HEK293 (cell line): ENCODE results near the gene PAAF1.
A peak's percentile ranks its signal among the peaks of the same experiment; 100 is the strongest.

Experiments
- CTCF ChIA-PET: fragments of 350-600 bp; formaldehyde crosslinking; extraction: SDS; loops from one replicate; lab custom pipeline; 2021; ENCODE audit warnings: antibody characterized with exemption; lab: Yijun Ruan, JAX
- POLR2A ChIA-PET: fragments of 300-600 bp; formaldehyde crosslinking; extraction: SDS; loops from one replicate; lab custom pipeline; 2020; ENCODE audit warnings: antibody characterized with exemption, inconsistent platforms; lab: Yijun Ruan, JAX
- H3K27ac ChIP-seq: fragments of 200-500 bp; sonication (Bioruptor generic); 2 replicates; pipeline ENCODE4 v1.5.1; 2014; ENCODE audit warnings: low read depth, low read length, control low read depth, inconsistent platforms; ENCODE audit errors: extremely low read depth
- H3K36me3 ChIP-seq, 2 experiments: fragments of 200-500 bp in 1 of 2; sonication (Bioruptor generic) in 1 of 2; 1 replicate in 1 of 2; 2 replicates in 1 of 2; pipeline ENCODE4 v1.5.1; 2014 to 2017; ENCODE audit warnings: inconsistent platforms in 2 of 2, low read length in 2 of 2; ENCODE audit not compliant: control insufficient read depth in 2 of 2, insufficient read depth in 1 of 2
- H3K4me1 ChIP-seq: fragments of 200-500 bp; sonication (Bioruptor generic); 2 replicates; pipeline ENCODE4 v1.5.1; 2014; ENCODE audit warnings: mild to moderate bottlenecking, low read length, inconsistent platforms; ENCODE audit not compliant: control insufficient read depth, insufficient read depth
- H3K4me3 ChIP-seq: 2 replicates; pipeline ENCODE4 v1.5.1; 2011; ENCODE audit warnings: low read depth, mild to moderate bottlenecking, control low read depth, low read length, moderate library complexity
- H3K9me3 ChIP-seq: fragments of 200-500 bp; sonication (Bioruptor generic); 2 replicates; pipeline ENCODE4 v1.5.1; 2014; ENCODE audit warnings: low read depth, low read length, inconsistent platforms; ENCODE audit not compliant: control insufficient read depth, insufficient read depth
- GLIS1 ChIP-seq: fragments of 450-650 bp; formaldehyde crosslinking; IDR thresholded peaks from 2 replicates; pipeline ENCODE4 v1.5.1; 2016; ENCODE audit warnings: missing biosample characterization, missing genetic modification characterization
- KLF10 ChIP-seq: fragments of 450-650 bp; IDR thresholded peaks from 2 replicates; pipeline ENCODE4 v1.5.1; 2018; ENCODE audit warnings: missing biosample characterization, mild to moderate bottlenecking, missing genetic modification characterization
- REPIN1 ChIP-seq: fragments of 450-650 bp; formaldehyde crosslinking; IDR thresholded peaks from 2 replicates; pipeline ENCODE4 v1.5.1; 2017; ENCODE audit warnings: missing biosample characterization, missing genetic modification characterization, low read depth
- TCF7L2 ChIP-seq: IDR thresholded peaks from 2 replicates; pipeline ENCODE4 v1.6.1; 2011; ENCODE audit warnings: low read depth, mild to moderate bottlenecking, inconsistent platforms, low read length, moderate library complexity, borderline replicate concordance
- TRIM28 ChIP-seq: IDR thresholded peaks from 2 replicates; pipeline ENCODE4 v1.6.1; 2011; ENCODE audit warnings: low read length, control low read depth, borderline replicate concordance
- ZFP3 ChIP-seq: fragments of 450-650 bp; formaldehyde crosslinking; IDR thresholded peaks from 2 replicates; pipeline ENCODE4 v1.5.1; 2016; ENCODE audit warnings: low read depth, missing biosample characterization, missing genetic modification characterization
- ZFP37 ChIP-seq: fragments of 450-650 bp; formaldehyde crosslinking; IDR thresholded peaks from 2 replicates; pipeline ENCODE4 v1.5.1; 2016; ENCODE audit warnings: missing biosample characterization, missing genetic modification characterization
- ZNF138 ChIP-seq: fragments of 450-650 bp; formaldehyde crosslinking; IDR thresholded peaks from 2 replicates; pipeline ENCODE4 v1.5.1; 2016; ENCODE audit warnings: missing biosample characterization, missing genetic modification characterization, borderline replicate concordance
- ZNF350 ChIP-seq: fragments of 450-650 bp; formaldehyde crosslinking; IDR thresholded peaks from 2 replicates; pipeline ENCODE4 v1.5.0; 2017; ENCODE audit warnings: missing biosample characterization, mild to moderate bottlenecking, missing genetic modification characterization
- ZNF510 ChIP-seq: fragments of 450-650 bp; formaldehyde crosslinking; IDR thresholded peaks from 2 replicates; pipeline ENCODE4 v1.5.1; 2018; ENCODE audit warnings: mild to moderate bottlenecking, missing genetic modification characterization, missing biosample characterization; ENCODE audit not compliant: insufficient replicate concordance
- ZNF521 ChIP-seq: fragments of 450-650 bp; formaldehyde crosslinking; IDR thresholded peaks from 2 replicates; pipeline ENCODE4 v1.5.1; 2017; ENCODE audit warnings: missing biosample characterization, mild to moderate bottlenecking, missing genetic modification characterization
- ZNF654 ChIP-seq: fragments of 450-650 bp; formaldehyde crosslinking; IDR thresholded peaks from 2 replicates; pipeline ENCODE4 v1.5.1; 2016; ENCODE audit warnings: low read depth, missing biosample characterization, missing genetic modification characterization
- ZNF843 ChIP-seq: fragments of 450-650 bp; formaldehyde crosslinking; IDR thresholded peaks from 2 replicates; pipeline ENCODE4 v1.5.1; 2016; ENCODE audit warnings: missing biosample characterization, missing genetic modification characterization
- TF ChIP-seq, protein P1 (sequence below): fragments of 450-650 bp; formaldehyde crosslinking; IDR thresholded peaks from 2 replicates; pipeline ENCODE4 v1.5.1; 2017; ENCODE audit warnings: missing biosample characterization, mild to moderate bottlenecking, missing genetic modification characterization, moderate library complexity
- TF ChIP-seq, protein P2 (sequence below): fragments of 450-650 bp; formaldehyde crosslinking; IDR thresholded peaks from 2 replicates; pipeline ENCODE4 v1.5.1; 2016; ENCODE audit warnings: missing biosample characterization, missing genetic modification characterization
- TF ChIP-seq, protein P3 (sequence below): fragments of 450-650 bp; formaldehyde crosslinking; IDR thresholded peaks from 2 replicates; pipeline ENCODE4 v1.5.1; 2016; ENCODE audit warnings: missing biosample characterization, missing genetic modification characterization
- TF ChIP-seq, protein P4 (sequence below): fragments of 450-650 bp; formaldehyde crosslinking; IDR thresholded peaks from 2 replicates; pipeline ENCODE4 v1.5.1; 2016; ENCODE audit warnings: missing biosample characterization, missing genetic modification characterization, borderline replicate concordance
- TF ChIP-seq, protein P5 (sequence below): fragments of 450-650 bp; formaldehyde crosslinking; IDR thresholded peaks from 2 replicates; pipeline ENCODE4 v1.5.1; 2016; ENCODE audit warnings: missing biosample characterization, missing genetic modification characterization

PAAF1 gene

DNA sequence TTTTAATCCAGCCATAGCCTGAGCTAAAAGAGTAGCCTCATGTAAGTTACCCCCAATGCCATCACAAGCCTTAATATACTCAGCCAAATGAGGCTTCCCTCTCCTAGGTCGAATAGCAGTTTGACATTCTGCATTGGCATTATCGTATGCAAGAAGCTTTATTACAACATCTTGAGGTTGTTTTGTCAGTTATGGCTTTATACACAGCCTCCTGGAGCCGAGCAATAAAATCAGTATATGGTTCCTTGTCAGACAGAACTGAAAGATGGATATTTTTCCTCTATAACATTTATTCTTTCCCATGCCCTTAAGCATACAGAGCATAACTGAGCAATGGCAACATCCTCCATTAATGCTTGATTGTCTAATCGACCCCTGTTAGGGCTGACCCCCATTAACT lies 68.6 kb downstream of the PAAF1 start (continued):
- TF ChIP-seq ZNF654 (tag by site-specific recombination) = no peak
- TF ChIP-seq TRIM28 = no peak
- TF ChIP-seq, protein P1, sequence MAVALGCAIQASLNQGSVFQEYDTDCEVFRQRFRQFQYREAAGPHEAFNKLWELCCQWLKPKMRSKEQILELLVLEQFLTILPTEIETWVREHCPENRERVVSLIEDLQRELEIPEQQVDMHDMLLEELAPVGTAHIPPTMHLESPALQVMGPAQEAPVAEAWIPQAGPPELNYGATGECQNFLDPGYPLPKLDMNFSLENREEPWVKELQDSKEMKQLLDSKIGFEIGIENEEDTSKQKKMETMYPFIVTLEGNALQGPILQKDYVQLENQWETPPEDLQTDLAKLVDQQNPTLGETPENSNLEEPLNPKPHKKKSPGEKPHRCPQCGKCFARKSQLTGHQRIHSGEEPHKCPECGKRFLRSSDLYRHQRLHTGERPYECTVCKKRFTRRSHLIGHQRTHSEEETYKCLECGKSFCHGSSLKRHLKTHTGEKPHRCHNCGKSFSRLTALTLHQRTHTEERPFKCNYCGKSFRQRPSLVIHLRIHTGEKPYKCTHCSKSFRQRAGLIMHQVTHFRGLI = no peak

DNA sequence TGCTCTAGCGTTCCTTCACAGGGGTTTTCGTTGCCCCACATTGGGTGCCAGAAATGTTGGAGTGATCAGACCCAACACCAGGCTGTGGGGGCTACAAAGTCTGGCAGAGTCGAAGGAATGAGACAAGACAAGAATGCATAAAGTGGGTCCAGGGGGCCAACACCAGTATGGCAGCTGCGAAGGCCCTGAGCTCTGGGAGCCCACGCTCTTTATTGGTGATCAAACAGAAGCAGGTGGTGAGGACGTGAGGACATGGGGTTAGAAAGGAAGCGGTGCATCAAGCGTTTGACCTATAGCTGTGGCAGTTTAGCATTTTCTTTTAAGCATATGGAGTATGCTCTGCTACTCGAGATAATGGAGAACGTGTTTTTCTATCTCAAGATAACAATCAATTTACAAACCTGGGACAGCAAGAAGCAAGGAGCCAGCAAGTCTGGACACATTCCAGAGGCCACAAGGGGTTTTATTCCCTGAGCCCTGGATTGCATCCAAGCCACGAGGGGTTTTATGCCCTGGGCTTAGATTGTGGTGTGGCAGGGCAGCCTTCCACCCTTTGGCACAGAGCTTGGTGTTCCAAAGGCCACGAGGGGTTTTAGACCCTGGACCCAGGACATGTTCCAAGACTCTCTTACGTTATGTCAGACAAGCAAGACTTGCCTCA lies 70.1 kb downstream of the PAAF1 start:
- peak; percentile 15; the same call in 1 of the 2 replicates for TF ChIP-seq GLIS1 (tag by site-specific recombination)
- no peak for TF ChIP-seq ZFP37 (tag by site-specific recombination)
- 0 out of 2 replicates have a peak, but pooled peaks have one; percentile 81 for TF ChIP-seq TRIM28
- no peak overlapping the region for H3K4me3 ChIP-seq
- no peaks in the 10 kb centered on the region for H3K9me3 ChIP-seq
- no peaks in the 10 kb centered on the region for H3K4me1 ChIP-seq
- CTCF ChIA-PET = interaction anchor here (1.2 to 2.0 kb wide), 2 partner anchors 16 to 17 kb away, joined by 4 to 6 read pairs; no protein-coding TSS in a partner anchor
- no peaks in the 10 kb centered on the region for H3K36me3 ChIP-seq
- POLR2A ChIA-PET = no interaction called here
- no peak overlapping the region for H3K27ac ChIP-seq

DNA sequence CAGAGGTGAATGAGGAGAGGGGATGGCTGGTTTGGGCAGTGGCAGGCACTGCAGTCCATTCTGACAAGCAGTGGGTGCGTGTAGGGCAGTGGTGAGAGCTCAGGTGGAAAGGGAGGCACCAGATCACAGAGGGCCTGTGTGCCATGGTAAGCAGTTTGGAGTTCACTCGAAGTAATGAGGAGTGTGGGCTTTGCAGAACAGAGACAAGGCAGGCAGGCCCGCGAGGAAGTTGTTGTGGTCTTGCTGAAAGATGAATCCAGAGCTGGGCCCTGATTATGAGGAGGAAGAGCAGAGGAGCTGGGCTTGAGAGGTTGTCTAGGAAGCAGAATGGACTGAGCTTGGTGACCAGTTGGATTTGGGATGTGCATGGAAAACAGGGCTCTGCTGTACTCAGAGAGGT lies 72.4 kb downstream of the PAAF1 start:
- no peaks in the 10 kb centered on the region for H3K9me3 ChIP-seq
- ChIA-PET POLR2A (no interaction called here), CTCF (interaction anchor here (0.6 kb wide), 2 partner anchors 15 to 137 kb away, joined by 3 to 5 read pairs; no protein-coding TSS in a partner anchor)
- no peaks in the 10 kb centered on the region for H3K4me1 ChIP-seq
- no peak overlapping the region for H3K4me3 ChIP-seq
- no peak overlapping the region for H3K27ac ChIP-seq
- H3K36me3 ChIP-seq = no peaks in the 10 kb centered on the region
- TF ChIP-seq ZFP3 (tag by site-specific recombination) (no peak), ZNF510 (tag by site-specific recombination) (no peak), KLF10 (tag by site-specific recombination) (no peak), REPIN1 (no peak), ZNF843 (tag by site-specific recombination) (no peak), ZNF138 (no peak), ZNF521 (no peak), TCF7L2 (no peak), ZNF350 (tag by site-specific recombination) (no peak)
- TF ChIP-seq, protein P2, sequence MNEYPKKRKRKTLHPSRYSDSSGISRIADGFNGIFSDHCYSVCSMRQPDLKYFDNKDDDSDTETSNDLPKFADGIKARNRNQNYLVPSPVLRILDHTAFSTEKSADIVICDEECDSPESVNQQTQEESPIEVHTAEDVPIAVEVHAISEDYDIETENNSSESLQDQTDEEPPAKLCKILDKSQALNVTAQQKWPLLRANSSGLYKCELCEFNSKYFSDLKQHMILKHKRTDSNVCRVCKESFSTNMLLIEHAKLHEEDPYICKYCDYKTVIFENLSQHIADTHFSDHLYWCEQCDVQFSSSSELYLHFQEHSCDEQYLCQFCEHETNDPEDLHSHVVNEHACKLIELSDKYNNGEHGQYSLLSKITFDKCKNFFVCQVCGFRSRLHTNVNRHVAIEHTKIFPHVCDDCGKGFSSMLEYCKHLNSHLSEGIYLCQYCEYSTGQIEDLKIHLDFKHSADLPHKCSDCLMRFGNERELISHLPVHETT (tag by site-specific recombination) = no peak
- TF ChIP-seq, protein P3, sequence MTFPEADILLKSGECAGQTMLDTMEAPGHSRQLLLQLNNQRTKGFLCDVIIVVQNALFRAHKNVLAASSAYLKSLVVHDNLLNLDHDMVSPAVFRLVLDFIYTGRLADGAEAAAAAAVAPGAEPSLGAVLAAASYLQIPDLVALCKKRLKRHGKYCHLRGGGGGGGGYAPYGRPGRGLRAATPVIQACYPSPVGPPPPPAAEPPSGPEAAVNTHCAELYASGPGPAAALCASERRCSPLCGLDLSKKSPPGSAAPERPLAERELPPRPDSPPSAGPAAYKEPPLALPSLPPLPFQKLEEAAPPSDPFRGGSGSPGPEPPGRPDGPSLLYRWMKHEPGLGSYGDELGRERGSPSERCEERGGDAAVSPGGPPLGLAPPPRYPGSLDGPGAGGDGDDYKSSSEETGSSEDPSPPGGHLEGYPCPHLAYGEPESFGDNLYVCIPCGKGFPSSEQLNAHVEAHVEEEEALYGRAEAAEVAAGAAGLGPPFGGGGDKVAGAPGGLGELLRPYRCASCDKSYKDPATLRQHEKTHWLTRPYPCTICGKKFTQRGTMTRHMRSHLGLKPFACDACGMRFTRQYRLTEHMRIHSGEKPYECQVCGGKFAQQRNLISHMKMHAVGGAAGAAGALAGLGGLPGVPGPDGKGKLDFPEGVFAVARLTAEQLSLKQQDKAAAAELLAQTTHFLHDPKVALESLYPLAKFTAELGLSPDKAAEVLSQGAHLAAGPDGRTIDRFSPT (tag by site-specific recombination) = no peak
- TF ChIP-seq, protein P4, sequence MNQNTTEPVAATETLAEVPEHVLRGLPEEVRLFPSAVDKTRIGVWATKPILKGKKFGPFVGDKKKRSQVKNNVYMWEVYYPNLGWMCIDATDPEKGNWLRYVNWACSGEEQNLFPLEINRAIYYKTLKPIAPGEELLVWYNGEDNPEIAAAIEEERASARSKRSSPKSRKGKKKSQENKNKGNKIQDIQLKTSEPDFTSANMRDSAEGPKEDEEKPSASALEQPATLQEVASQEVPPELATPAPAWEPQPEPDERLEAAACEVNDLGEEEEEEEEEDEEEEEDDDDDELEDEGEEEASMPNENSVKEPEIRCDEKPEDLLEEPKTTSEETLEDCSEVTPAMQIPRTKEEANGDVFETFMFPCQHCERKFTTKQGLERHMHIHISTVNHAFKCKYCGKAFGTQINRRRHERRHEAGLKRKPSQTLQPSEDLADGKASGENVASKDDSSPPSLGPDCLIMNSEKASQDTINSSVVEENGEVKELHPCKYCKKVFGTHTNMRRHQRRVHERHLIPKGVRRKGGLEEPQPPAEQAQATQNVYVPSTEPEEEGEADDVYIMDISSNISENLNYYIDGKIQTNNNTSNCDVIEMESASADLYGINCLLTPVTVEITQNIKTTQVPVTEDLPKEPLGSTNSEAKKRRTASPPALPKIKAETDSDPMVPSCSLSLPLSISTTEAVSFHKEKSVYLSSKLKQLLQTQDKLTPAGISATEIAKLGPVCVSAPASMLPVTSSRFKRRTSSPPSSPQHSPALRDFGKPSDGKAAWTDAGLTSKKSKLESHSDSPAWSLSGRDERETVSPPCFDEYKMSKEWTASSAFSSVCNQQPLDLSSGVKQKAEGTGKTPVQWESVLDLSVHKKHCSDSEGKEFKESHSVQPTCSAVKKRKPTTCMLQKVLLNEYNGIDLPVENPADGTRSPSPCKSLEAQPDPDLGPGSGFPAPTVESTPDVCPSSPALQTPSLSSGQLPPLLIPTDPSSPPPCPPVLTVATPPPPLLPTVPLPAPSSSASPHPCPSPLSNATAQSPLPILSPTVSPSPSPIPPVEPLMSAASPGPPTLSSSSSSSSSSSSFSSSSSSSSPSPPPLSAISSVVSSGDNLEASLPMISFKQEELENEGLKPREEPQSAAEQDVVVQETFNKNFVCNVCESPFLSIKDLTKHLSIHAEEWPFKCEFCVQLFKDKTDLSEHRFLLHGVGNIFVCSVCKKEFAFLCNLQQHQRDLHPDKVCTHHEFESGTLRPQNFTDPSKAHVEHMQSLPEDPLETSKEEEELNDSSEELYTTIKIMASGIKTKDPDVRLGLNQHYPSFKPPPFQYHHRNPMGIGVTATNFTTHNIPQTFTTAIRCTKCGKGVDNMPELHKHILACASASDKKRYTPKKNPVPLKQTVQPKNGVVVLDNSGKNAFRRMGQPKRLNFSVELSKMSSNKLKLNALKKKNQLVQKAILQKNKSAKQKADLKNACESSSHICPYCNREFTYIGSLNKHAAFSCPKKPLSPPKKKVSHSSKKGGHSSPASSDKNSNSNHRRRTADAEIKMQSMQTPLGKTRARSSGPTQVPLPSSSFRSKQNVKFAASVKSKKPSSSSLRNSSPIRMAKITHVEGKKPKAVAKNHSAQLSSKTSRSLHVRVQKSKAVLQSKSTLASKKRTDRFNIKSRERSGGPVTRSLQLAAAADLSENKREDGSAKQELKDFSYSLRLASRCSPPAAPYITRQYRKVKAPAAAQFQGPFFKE (tag by site-specific recombination) = no peak
- TF ChIP-seq, protein P5, sequence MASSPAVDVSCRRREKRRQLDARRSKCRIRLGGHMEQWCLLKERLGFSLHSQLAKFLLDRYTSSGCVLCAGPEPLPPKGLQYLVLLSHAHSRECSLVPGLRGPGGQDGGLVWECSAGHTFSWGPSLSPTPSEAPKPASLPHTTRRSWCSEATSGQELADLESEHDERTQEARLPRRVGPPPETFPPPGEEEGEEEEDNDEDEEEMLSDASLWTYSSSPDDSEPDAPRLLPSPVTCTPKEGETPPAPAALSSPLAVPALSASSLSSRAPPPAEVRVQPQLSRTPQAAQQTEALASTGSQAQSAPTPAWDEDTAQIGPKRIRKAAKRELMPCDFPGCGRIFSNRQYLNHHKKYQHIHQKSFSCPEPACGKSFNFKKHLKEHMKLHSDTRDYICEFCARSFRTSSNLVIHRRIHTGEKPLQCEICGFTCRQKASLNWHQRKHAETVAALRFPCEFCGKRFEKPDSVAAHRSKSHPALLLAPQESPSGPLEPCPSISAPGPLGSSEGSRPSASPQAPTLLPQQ (tag by site-specific recombination) = no peak
